Measurements from ENCODE around the gene DPH1.
A peak's percentile ranks its signal among the peaks of the same experiment; 100 is the strongest.

DPH1 gene

DNA sequence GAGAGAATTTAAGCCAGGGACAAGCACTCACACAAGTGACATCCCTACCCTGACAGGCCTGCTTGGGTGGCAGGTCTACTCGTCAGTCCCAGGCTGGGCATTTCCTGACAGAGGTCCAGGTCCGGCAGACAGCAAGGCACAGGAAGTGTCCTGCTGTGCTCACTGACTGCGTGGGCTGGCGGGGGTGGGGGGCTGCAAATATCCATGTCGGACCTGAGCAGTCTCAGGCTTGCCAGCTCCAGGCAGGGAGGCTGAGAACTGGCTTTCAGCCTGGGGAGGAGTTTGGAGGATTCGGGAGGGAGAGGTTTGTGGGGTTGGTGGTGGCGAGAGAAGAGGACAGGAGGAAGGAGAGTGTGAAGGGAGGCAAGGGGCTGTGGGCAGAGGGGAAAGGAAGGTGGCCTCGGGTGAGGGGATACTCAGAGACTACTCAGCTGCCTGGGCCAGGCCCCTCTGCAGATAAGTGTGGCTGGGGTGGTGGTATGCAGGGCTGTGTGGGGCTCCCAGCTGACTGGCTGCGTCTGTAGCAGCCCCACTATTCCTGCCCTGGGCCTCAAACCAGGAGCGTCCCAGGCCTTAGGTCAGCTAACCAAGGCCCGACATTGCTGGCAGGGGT is 32.7 kb downstream of the DPH1 start:
- FAIRE-seq, result no peak

DNA sequence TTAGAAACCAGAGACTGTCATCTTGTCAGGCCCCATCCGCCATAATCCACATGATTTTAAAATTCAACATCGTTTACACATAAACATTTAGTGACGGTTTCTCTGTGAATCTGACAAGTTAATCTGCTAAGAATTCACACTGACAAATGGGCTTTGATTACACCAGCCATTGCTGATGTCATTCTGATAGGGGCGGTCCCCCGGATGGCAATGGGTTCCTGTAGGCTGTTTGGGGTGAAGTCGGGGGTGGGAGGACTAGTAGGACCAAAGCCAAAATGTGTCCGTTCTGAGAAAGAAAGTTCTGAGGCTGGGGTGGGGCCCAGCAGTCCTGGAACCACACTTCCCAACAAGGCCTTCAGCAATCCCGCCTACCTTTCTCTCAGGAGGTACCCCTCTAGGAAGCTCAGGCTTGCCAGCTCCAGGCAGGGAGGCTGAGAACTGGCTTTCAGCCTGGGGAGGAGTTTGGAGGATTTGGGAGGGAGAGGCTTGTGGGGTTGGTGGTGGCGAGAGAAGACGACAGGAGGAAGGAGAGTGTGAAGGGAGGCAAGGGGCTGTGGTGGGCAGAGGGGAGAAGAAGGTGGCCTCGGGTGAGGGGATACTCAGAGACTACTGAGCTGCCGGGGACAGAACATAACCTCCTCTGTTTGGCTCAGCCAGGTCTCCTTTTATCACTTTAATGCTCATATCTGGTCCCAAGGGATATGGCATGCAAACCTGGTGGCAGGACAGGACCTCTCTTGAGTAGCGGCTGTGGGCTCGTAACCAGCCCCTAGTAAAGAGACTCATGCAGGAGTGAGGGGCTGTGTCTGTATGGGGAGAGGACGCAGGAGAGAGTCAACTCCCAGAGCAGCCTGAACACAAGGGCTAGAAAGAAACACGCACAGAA is 33.6 kb downstream of the DPH1 start:
- no peak for FAIRE-seq

DNA sequence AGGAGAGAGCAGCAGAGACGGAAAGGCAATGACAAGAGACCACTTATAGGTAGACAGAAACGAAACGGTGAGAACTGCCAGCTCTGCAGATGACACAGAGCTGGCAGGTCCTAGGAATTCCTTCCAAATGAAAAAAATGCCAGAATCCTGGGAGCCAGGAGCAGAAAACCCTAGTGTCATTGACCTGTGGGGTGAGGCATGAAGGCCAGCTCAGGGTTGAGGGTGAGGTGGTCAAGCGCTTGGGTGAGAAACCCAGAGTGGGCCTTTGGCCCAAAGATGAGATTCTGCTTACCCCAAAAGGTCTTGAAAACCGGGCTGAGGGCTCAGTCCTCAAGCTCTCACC is 34.2 kb downstream of the DPH1 start:
- FAIRE-seq, result no peak

DNA sequence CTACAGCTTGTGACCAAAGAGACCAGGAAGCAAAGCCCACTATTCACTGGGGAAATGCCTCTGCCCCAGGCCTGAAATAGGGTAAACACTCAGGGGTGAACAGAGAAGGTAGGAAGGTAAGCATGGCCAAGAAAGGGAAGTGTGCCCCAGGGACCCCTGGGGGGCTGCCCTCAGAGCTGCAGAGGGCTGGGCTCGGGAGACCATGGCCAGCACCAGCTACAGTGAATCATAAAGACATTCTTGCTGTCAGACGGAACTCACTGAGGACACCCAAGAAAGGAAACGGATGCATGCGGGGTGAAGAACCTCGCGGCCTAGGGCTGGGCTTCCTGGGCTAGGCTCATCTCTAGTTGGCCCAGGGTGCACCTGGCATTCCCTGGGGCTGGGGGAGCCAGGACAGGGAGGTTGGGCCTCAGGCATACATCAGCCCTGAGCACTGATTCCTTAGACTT is 34.6 kb downstream of the DPH1 start:
- no peak for FAIRE-seq

DNA sequence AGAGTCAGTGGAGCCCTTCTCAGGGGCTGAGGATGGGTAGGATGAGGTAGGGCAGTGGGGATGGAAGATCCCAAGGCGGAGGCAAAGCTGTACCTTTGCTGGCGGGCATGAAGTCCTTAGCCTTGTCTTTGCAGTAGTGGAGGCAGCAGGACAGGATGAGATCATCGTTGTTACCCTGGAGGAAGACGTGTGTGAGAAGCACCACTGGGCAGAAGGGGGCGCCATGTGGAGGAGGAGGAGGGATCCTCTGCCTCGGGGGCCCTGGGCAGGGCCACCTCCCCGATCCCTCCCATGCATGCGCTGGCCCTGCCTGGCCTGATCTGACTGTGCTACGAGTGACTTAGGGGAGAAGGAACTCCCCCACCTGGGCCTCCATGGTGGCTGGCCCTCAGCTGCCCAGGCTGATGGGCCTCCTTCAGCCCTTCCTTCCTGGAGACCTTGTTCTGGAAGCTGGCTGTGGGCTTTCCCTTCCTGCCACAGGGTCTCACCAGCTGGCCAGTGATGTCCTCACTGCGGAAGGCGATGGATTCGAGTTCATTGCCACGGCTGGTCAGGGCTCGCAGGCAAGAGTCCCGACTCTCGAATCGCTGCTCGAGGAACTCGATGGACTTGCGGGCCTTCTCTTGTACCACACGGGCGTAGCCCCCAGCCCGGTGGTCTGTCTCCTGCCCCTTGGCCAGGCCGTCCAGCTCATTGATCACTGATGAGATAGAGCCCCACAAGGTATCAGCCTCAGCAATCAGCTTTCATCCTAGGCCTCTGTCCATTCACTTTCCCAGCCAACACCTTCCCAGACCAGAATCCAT is 35.2 kb downstream of the DPH1 start:
- FAIRE-seq, result no peak

DNA sequence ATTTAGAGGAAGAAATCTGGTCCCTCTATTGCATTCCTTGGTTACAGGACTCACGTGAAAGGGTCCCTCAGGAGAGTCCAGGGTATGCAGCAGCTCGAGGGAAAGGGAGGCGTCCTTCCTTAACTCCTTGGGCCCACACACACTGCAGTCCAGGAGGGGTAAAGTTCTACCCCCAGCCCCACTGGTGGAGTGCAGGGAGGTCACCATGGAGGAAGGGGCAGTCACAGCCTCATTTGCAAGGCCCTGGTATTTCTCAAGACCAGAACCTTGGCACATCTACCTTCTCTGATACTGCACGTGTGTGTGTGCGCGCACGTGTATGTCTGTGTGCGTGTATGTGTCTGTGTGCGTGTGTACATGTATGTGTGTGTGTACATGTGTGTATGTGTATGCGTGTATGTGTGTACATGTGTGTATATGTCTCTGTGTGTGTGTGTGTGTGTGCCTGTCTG is 36.0 kb downstream of the DPH1 start:
- no peak for FAIRE-seq

DNA sequence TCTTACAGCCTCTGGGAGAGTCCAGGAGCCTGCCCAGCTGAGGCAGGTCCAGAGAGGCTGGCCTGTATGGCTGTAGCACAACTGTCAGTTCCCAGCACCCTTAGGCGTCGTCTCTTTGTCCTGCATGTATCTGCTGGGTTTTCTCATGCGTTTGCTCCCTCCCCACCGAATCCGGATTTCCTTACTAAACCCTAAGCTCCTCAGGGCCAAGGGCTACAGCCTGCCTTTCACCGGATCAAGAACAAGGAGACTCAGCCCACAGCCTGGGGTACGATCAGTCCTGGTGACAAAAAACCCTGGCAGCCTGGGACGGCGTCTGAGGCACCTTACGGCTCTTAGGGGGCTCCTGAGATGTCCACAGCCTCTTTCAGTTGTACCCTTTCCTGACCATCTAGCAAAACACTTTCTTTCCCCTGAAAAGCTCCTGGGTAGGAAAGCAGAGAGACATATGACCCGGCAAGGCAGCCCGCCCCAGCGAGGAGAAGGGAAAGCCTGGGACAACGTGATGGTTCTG is 37.2 kb downstream of the DPH1 start:
- FAIRE-seq, result no peak

DNA sequence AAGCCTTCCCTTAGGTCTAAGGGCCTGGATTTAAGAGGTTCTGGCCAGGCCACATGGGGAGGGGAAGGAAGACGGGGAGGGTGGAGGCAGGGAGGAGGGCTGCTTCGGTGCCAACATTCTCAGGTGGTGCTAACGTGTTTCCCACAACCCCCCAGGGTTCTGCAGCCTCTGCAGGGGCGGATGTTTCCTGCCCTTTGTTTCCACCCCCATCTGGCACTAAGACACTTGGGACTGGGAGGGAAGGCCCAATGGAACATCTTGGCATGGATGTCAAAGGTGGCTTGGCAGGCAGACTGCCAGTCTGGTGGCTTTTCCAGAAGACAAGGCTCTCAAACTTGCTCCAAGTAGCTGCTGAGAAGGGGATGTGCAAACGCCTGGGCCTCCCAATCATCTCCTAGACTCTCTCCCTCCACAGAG is 37.7 kb downstream of the DPH1 start:
- no peak for FAIRE-seq

DNA sequence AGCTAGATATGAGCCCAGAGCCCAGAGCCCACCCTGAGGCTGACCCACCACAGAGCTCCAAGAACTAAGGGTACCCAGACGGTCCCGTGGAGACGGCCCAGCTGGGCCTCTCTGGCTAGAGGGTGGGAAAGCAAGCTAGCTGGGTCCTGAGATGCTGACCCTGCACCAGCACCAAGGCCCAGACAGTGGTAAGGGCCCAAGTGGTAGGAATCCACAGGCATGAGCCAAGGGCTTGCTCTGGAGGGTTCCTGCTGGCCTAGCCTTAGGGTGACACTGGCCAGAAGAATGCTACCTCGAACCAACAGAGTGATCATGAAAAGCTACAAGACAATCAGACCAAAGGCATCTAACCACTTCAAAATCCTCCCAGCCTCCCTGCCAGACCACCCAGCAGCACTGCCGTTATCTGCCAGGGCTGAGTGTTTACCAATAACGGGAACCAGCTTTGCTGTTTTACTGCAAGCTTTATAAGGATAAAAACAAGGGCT is 38.1 kb downstream of the DPH1 start:
- no peak for FAIRE-seq

DNA sequence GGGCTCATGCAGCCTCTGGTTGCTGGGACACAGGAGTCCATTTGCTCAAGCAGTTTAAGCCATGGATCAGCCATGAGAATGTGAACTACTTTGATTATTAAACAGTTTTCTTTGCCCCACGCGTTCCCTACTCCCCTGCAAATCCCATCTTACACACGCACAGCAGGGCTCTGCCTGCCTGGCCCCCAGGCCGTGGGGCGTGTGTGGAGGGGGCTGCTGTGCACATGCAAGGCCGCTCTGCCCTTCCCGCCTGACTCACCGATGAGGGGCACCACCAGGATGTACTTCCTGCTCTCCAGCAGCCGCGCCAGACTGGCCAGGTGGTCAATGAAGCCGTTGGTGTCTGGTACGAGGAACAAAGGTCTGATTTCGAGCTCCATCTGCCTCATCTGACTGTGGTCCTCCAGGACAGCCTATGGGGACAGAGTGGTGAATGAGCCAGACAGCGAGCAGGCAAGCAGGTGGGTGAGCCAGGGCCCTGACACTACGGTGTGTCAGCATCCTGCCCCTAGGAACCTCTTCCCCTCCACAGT is 38.6 kb downstream of the DPH1 start:
- no peak for FAIRE-seq

DNA sequence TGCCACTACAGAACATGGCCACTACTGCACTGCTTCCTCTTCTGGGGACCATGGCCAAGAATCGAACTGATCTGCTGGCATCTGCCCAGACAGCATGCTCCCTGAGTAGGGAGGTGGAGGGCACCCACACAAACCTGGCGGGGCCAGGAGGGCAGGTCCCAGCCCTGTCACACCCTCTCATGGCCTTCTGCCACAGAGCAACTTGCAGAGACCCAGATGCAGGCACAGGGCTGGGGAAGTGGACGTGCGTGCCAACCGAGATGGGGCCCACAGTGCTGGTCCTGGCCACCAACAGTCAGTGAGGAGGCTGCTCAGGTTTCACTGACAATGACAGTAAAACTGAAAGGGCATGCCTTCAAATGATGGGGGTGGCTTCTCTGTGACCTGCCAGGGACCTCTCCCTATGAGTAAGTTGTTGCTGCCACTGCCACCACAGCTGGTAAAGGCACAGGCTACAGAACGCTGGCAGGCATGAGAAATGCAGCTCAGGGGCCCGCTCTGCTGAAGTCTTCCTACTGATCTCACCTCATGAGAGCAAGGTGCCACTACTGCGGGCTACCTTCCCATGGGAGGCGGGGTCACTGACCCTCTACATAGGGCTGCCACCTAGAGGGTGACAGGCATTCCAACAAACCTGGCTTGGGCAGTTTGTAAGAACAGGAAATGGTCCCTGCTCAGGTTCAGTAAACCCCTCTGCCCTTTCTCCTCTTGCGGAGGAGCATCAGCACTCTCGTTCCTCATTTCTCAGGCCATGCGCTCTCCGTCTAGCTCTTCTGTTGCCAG is 40.5 kb downstream of the DPH1 start:
- no peak for FAIRE-seq

DNA sequence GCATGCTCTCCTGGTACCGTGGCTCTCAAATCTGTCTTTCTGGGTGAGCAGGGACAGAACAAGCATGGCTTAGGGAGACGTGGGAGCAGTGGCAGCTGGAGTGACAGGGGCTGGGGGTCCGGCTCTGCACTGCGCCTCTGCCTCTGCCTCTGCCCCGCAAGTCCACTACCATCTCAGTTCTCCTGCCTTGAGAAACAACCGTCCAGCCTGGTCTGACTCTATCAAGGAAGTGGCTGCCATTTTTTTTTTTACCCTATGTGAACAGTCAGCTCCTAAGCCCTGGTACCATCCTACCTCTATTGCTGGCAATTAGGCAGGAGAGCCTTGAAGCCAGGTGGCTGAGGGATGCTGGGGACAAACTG is 41.1 kb downstream of the DPH1 start:
- FAIRE-seq, result no peak

DNA sequence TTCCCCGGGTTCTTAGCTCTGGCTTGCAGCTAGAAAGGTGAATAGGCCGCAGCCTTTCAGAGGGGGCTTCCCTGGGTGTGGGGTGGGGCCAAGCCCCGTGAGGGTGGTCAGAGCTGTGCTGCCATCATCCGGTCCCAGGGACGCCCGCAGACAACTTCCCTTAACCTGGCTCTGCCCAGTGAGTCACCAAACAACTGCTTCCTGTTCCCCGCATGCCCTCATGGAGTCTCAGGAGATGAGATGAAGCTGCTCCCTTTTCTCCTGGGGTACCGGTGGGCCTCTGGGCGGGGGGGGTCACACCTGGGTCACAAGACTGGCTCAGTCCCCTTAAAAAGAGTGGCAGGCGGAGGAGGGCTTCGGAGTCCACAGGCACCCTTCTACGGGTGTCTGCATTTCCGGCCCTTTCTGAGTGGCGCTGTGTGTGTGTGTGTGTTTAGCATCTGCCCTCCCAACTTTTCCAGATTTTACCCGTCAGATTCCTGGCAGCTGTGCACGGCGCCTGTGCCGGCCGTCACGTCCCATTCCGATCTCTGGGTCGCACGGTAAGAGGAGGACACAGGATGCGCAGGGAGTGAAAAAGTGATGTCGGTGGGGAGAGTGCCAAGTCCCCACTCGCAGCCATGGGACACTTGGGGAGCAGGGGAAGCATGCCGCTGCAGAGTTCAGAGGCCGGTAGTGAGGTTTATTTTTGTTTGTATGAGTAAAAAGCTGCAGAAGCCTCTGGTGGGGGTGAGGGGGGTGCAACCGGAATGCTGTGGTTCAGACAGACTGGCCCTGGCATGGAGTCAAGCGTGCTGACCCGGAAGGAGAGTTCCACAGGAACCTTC is 41.7 kb downstream of the DPH1 start:
- FAIRE-seq, result no peak

DNA sequence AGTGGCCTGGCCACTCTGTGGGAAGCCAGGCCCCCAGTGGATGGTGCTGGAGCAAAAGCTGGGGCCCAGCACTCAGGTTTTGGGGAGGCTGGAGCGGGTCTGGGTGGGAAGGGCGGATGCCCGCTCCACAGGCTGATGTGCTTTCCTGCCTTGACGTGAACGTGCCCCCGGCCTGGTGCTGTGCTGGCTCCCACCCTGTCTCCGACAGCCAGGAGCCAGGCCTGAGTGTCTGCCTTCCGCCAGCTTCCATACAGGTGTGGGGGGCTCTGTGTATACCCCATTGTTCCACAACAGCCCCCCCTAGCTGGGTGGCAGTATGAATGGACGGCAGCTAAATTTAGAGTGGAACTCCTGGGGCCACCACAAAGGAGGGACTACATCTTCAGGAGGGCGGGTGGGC is 45.0 kb downstream of the DPH1 start:
- no peak for FAIRE-seq

DNA sequence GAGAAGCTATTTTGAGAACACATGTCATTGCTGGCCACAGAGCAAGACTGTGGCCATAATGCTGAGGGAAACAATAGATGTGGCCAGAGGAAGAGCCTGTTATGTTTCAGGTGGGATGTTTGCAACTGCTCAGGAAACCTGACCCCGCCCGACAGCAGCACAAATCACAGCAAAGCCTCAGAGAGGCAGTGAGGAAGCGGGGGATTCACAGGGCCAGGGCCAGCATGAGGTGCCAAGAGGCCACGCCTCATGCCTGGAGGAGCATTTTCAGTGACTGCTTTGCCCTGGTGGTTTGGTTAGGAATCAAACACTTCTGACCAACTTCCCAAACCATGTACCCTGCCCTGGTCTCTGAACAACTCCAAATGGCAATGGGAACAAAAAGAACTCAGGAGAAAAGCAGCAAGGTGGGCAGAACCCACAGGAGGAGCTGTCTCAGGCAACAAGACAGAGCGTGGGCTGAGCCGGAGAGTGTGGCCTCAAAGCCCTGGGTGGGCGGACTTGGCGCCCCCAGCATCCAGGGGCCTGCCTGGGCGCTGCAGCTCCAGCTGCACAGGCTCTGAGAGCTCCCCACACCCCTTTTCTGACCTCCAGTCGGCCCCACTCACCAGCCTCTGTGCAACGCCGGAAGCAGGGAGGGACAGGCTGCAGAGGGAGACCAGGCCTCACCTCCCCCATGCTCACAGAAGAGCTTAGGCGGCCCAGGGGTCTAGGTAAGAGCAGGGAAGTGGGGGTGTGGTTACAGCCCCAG is 45.6 kb downstream of the DPH1 start:
- no peak for FAIRE-seq

DNA sequence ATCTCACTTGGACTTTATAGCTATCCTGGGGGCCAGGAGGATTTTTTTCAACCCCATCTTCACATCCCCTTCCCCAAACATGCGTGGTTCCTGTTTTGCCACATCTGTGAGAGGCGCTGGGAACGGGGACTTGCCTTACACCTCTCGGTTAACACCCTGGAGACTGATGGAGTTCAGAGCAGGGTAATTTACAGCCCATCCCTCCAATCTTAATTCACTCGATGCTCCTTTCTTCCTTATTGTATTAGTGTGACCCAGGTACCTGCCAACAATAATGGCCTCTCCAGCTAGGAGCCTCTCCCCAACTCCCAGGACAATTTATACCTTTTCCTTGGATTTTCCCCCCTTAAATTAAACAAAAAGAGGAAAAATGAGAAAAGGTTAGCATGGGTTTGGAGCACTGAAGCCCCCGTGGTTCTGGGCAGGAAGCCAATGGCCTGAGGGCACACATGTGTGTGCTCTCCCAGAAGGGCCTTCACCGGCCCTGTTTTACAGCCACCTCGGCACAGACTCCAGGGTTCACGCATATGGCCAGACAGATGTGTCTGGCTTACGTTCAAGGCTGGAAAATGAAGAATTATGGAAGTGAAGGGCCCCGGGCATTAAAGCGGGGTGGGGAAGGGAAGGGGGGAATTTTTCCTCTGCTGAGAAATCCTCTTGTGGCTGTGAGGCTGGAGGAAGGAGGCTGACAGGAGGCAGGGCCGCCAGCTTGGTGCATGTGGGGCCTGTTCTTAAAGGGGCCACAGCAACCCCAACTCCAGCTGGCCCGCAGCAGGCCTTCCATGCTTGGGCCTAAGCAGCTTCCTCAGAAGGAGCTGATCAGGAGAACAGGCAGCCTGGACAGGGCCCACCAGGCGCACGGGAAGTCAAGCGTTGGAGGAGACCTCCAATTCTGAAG is 46.4 kb downstream of the DPH1 start:
- FAIRE-seq, result peak; percentile 90

DNA sequence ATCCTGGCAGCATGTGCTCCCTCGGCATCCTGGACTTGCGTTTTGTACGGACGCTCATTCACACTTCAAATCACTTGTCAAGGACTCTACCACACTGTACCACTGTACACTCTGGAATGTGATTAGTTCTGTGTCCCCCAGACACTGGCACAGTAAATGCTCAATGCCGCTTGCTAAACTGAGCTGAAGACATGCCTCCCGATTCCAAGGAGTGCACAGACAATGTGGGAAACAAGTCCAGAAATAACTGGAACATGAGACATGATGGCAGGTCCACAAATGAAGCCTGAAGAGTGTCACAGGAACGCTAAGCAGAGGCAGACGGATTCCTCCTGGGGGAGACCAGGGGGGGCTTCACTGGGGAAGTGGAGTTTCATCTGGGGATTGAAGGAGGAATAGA is 47.1 kb downstream of the DPH1 start:
- no peak for FAIRE-seq

DNA sequence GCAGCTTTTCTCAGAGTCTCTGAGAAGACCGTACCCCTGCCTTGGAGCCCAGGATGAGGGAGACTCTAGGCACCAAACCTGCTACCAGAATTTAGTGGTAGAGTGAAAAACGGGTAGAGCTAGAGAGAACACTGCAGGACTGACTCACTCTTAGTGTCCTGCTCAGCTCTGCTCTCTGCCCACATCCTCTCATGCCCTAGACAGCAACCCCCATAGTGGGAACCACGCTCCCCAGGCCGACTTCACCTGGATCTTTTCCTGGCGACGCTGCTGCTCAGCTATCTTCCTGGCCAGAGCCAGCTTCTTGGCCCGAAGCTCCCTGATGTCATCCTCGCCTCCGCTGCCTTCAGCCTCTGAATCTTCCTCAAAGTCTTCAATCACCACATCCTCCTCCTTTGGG is 51.6 kb downstream of the DPH1 start:
- FAIRE-seq, result no peak

Measured in endometrium (tissue), 2 donors.